GM19193 (cell line): ENCODE data around the gene FCHO2.

Source experiments
- POLR2A ChIP-seq: IDR thresholded peaks from 4 replicates; pipeline ENCODE4 v1.6.1; 2011; ENCODE audit not compliant: insufficient read depth, insufficient read length; ENCODE audit errors: extremely low read depth

Gene FCHO2

GRCh38 chr5:72955768-72956323 lies at the start of gene FCHO2:
FCHO2 (plus strand) TSS chr5:72956041; CDS start chr5:72956097, 56 bp downstream.
- TF ChIP-seq POLR2A = peak; percentile 45

- no peak for TF ChIP-seq POLR2A
Measured at GRCh38 chr5:72906806-72907205, 49.0 kb upstream of the FCHO2 start.

GRCh38 chr5:72908664-72909063 lies 47.2 kb upstream of the FCHO2 start:
- TF ChIP-seq POLR2A = no peak

GRCh38 chr5:72917371-72917776 lies 38.5 kb upstream of the FCHO2 start:
- TF ChIP-seq POLR2A = no peak

- no peak for TF ChIP-seq POLR2A
Measured at GRCh38 chr5:72920690-72921502, 34.9 kb upstream of the FCHO2 start.

GRCh38 chr5:72921886-72922285 lies 34.0 kb upstream of the FCHO2 start:
- no peak for TF ChIP-seq POLR2A

GRCh38 chr5:72922422-72922821 lies 33.4 kb upstream of the FCHO2 start:
- no peak for TF ChIP-seq POLR2A

- no peak for TF ChIP-seq POLR2A
Measured at GRCh38 chr5:72925336-72926010, 30.4 kb upstream of the FCHO2 start.

- TF ChIP-seq POLR2A = no peak
Measured at GRCh38 chr5:72936893-72937292, 18.9 kb upstream of the FCHO2 start.

- TF ChIP-seq POLR2A = no peak
Measured at GRCh38 chr5:72937517-72938061, 18.3 kb upstream of the FCHO2 start.

GRCh38 chr5:72938206-72938605 lies 17.6 kb upstream of the FCHO2 start:
- TF ChIP-seq POLR2A = no peak

GRCh38 chr5:72940082-72940481 lies 15.8 kb upstream of the FCHO2 start:
- no peak for TF ChIP-seq POLR2A

- no peak for TF ChIP-seq POLR2A
Measured at GRCh38 chr5:72943307-72943706, 12.5 kb upstream of the FCHO2 start.

- no peak for TF ChIP-seq POLR2A
Measured at GRCh38 chr5:72947498-72947897, 8.3 kb upstream of the FCHO2 start.

GRCh38 chr5:72949481-72949880 lies 6.4 kb upstream of the FCHO2 start:
- TF ChIP-seq POLR2A = no peak
